Stimulated activated memory B cell treated with anti-CD40 and anti-IgM and Interleukin-4, amounts not matched to agents 10 μg/mL and 1 μg/mL and 100 μg/mL, for 72 hours (primary cell): ENCODE measurements around the gene NT5M.

ENCODE experiments used
- ATAC-seq: fragments of 150-1000 bp; cut with Tn5 transposase; 2 replicates; pipeline ENCODE4 v1.10.0; 2021
- H3K27ac Mint-ChIP-seq: one replicate; pipeline ENCODE4 v1.8.0; 2022; ENCODE audit warnings: mild to moderate bottlenecking, mixed read lengths
- H3K27me3 Mint-ChIP-seq: one replicate; pipeline ENCODE4 v1.8.0; 2022; ENCODE audit warnings: mixed read lengths
- H3K36me3 Mint-ChIP-seq: one replicate; pipeline ENCODE4 v1.8.0; 2022; ENCODE audit warnings: mixed read lengths
- H3K4me1 Mint-ChIP-seq: one replicate; pipeline ENCODE4 v1.8.0; 2022; ENCODE audit warnings: mixed read lengths
- H3K4me3 Mint-ChIP-seq: one replicate; pipeline ENCODE4 v1.8.0; 2022; ENCODE audit warnings: mild to moderate bottlenecking, moderate library complexity, mixed read lengths
- H3K9me3 Mint-ChIP-seq: one replicate; pipeline ENCODE4 v1.8.0; 2022; ENCODE audit warnings: mixed read lengths

NT5M gene

DNA sequence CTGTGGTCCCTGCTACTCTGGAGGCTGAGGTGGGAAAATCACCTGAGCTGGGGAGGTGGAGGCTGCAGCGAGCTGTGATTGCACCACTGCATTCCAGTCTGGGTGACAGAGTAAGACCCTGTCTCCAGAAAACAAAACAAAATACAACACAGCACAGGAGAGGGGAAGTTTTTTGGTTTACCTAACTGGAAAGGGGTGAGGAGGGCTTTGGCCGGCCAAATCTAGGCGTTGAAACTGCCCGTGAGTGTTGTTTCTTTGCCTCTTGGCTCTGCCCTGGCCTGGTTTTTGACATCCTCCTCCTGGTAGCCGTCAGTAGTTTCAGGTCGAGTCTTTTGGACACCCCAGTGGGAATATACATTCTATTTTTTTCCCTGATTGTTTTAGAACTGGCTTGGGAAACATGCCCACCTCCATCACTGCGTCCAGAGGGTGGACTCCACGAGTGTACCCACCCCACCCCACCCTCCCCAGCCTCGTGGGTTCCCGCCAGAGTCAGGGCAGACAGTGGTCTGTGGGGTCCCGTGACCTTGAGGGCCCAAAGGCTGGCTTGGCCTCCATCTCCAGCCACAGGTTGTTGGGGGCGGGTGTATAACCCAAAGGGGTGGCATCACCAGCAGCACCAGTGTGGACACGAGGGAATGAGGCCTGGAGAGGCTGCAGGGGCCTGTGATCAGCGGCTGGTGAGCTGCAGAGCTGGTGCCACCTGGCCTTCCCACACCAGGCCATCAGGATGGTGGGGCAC is 42.7 kb downstream of the NT5M start:
- H3K27me3 Mint-ChIP-seq, result peaks cover 10% of the 10 kb centered on the region
- H3K9me3 Mint-ChIP-seq, result no peaks in the 10 kb centered on the region
- no peaks in the 10 kb centered on the region for H3K36me3 Mint-ChIP-seq
- no peak overlapping the region for H3K27ac Mint-ChIP-seq
- ATAC-seq, result no peak
- no peak overlapping the region for H3K4me3 Mint-ChIP-seq
- H3K4me1 Mint-ChIP-seq, result no peaks in the 10 kb centered on the region

DNA sequence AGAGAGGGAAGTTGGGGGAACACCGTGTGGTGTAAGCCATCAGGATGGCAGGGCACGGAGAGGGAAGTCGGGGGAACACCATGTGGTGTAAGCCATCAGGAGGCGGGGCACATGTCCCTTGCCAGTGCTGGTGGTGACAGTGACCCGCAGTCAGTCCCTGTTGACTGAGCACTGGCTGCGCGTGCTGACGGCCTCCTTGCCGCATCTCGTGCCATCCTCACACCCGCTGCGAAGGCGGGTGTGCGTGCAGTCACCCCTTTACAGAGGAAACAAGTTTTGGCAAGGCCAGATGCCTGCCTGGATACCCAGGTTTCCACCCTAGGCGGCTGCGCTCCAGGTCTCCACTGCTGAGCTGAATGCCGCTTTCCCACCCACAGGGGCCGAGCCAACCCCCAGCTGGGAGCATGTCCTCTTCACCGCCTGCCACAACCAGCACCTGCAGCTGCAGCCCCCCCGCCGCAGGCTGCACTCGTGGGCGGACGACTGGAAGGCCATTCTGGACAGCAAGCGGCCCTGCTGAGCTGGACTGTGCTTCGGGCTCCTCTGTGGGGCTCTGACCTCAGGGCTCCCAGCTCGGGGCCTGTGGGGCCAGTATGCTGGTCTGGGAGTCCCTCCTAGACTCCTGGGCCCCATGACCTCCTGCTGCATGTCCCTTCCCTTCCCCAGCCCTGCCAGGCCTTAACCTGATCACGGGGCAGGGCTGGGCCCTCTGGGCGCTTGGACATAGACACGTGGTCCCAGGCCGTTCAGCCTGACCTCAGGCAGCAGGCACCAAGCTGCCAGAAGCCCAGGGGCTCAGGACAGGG is 43.5 kb downstream of the NT5M start:
- Mint-ChIP-seq H3K9me3 (no peaks in the 10 kb centered on the region), H3K27me3 (peaks cover 11% of the 10 kb centered on the region), H3K4me3 (no peak overlapping the region), H3K27ac (no peak overlapping the region), H3K36me3 (no peaks in the 10 kb centered on the region), H3K4me1 (no peaks in the 10 kb centered on the region)
- no peak for ATAC-seq

DNA sequence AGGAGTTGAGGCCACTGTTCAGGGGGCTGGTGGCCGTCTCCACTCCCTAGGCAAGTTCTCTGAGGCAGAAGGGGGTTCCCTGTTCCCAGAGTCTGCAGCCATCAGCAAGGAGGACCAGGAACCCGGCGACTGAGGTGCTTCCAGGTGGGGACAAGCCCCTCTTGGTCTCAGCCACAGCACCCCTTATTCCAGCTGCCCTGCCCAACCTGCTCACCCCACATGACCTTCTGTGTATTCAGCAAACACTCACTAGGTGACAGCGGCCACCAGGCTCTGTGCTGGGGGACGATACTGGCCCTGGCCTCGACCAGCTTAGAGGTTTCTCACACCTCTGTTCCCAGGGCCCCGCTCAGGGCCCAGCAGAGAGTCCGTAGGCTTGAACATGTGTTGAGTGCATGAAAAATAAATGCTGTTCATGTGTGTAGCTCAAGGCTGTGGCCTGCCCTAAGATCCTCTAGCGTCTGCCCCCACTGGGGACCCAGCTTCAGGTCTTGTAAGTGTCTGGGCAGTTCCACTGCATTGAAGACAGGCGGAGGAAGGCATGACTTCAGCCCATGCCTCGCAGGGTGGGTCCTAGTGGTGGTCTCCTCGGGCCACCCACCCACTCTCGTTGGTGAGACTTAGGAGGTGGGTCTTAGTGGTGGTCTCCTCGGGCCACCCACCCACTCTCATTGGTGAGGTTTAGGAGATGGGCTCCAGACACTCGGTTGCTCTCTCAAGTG is 44.2 kb downstream of the NT5M start:
- no peaks in the 10 kb centered on the region for H3K4me1 Mint-ChIP-seq

DNA sequence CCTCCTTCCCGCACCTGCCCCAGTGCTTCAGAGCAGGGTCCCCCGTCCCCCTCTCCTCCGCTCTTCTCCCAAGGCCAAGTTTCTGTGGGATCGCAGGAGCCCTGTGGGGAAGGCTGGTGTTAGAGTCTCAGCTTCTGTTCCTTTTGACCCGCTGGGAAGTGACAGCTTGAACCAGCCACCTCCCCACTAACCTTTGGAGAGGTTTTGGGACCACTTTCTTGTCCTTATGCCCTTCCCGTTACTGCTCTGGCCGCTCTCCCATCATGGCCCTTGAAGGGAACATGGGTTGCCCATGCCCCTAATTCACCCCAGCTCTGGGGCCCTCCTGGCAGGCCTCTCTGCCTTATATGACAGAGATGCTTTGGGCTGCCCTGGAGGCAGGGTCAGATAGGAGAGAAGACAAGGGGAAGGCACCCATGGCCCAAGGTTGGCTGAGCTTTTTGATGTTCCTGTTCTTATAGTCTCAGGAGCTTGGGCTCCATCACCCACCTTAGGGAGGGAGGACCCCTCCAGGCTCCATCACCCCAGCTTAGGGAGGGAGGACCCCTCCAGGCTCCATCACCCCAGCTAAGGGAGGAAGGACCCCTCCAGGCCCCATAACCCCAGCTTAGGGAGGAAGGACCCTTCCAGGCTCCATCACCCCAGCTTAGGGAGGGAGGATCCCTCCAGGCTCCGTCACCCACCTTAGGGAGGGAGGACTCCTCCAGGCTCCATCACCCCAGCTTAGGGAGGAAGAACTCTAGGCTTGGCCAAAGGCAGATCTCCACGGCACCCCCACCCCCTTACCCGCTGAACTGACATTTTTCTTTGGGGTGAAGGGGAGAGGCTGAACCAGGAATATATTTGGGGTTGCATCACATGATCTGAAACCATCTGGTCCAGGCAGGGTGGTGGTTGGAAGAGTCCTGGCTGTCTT is 45.0 kb downstream of the NT5M start:
- H3K4me3 Mint-ChIP-seq, result no peak overlapping the region
- no peak overlapping the region for H3K27ac Mint-ChIP-seq
- no peak for ATAC-seq

More for the DNA sequence above, 44.2 kb downstream of the NT5M start:
- H3K36me3 Mint-ChIP-seq, result no peaks in the 10 kb centered on the region
- no peaks in the 10 kb centered on the region for H3K9me3 Mint-ChIP-seq
- H3K4me3 Mint-ChIP-seq, result no peak overlapping the region
- H3K27me3 Mint-ChIP-seq, result peaks cover 18% of the 10 kb centered on the region
- H3K27ac Mint-ChIP-seq, result no peak overlapping the region
- no peak for ATAC-seq

DNA sequence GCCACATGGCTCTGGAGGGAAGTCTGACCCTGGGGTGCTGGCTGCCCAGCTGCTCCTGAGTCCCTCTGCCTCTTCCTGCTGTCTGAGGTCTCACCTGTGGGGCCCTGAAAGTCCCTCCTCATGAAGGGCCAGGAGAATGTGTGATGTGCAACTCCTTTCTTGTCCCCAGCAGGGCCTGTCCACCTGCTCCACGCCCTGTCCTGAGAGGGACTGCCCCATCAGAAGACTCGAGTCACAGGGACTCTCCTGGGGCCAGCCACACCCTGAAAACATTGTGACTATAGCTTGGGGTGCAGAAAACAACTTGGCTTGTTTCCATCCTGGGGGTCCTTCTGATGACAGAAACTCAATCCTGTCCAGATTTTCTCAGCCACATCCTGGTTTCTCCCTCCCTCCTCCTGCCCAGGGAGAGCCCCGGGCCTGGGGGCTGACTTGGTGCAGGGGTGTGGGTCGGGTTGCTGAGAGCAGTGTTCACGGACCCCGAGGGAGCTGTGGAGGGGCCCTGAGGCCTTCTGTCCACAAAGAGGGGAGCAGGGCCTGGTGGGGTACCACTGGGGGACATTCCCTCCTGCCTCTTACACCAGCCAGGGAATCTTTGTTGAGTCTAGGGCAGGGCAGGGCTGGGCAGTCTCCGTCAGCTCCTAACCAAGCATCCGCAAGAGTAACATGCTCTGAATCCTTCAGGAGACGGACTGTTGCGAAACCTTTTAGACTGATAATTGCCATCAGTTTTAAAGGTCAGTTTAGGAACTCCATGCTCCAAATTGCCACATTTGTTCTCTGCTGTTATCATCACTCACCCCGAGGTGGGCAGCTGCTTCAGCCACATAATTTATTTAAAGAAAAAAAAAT is 45.9 kb downstream of the NT5M start:
- peaks cover 33% of the 10 kb centered on the region for H3K27me3 Mint-ChIP-seq
- no peak overlapping the region for H3K27ac Mint-ChIP-seq
- H3K9me3 Mint-ChIP-seq, result no peaks in the 10 kb centered on the region
- H3K4me1 Mint-ChIP-seq, result no peaks in the 10 kb centered on the region
- no peak for ATAC-seq
- no peaks in the 10 kb centered on the region for H3K36me3 Mint-ChIP-seq
- H3K4me3 Mint-ChIP-seq, result no peak overlapping the region

More for the DNA sequence above, 45.0 kb downstream of the NT5M start:
- Mint-ChIP-seq H3K4me1 (no peaks in the 10 kb centered on the region), H3K36me3 (no peaks in the 10 kb centered on the region), H3K27me3 (peaks cover 24% of the 10 kb centered on the region), H3K9me3 (no peaks in the 10 kb centered on the region)

DNA sequence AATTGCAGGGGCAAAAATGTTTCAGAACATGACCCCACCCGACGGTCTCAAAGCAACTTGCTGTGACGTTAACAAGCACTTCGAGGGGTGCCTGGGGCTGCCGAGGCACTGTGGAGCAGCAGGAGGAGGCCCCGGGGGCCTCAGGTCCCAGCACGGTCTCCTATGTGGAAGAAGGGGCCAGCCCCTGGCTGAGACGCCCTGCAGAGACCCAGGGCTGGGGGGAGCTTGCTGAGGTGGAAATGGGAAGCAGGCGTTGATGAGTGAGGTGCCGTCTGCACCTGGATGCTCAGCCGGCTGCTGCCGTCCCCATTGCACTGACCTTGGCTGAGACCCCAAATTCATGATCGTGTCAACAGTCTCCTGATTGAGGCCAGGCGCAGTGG is 46.5 kb downstream of the NT5M start:
- Mint-ChIP-seq H3K4me3 (no peak overlapping the region), H3K27me3 (peaks cover 33% of the 10 kb centered on the region), H3K27ac (no peak overlapping the region), H3K36me3 (no peaks in the 10 kb centered on the region), H3K4me1 (no peaks in the 10 kb centered on the region), H3K9me3 (no peaks in the 10 kb centered on the region)
- ATAC-seq, result no peak

GRCh38 chr17:17350491-17351355 is 47.5 kb downstream of the NT5M start:
- H3K9me3 Mint-ChIP-seq, result no peaks in the 10 kb centered on the region
- H3K27me3 Mint-ChIP-seq, result peaks cover 33% of the 10 kb centered on the region
- no peaks in the 10 kb centered on the region for H3K4me1 Mint-ChIP-seq
- H3K36me3 Mint-ChIP-seq, result no peaks in the 10 kb centered on the region
- H3K27ac Mint-ChIP-seq, result no peak overlapping the region
- no peak overlapping the region for H3K4me3 Mint-ChIP-seq
- no peak for ATAC-seq

DNA sequence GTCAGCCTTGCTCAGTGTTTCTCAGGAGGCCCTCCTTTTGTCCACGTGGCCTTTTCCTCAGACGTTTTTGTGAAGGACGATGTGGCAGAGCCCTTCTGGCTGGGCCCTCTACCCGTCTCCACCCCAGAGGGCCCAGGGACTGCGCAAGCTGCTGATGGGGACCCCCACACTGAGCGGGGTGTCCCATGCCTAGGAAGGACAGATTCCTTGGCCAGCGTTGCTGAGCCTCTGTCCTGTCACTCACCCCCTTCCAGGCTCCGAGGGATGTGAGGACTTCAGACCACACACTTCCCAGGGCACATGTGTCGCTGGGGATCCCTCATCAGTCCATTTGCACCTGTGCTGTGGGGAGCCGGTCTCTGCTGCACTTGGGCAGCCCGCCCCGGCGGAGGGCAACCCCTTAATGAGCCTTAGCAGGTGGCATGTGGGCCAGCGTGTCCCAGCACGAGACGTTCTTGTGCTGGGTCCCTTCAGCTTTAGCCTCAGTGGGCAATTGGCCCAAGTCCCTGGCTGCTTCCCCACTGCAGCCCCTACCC is 48.3 kb downstream of the NT5M start:
- Mint-ChIP-seq H3K4me1 (no peaks in the 10 kb centered on the region), H3K27ac (no peak overlapping the region), H3K4me3 (no peak overlapping the region), H3K36me3 (no peaks in the 10 kb centered on the region), H3K27me3 (peaks cover 33% of the 10 kb centered on the region), H3K9me3 (no peaks in the 10 kb centered on the region)
- no peak for ATAC-seq

GRCh38 chr17:17351901-17352781 is 49.0 kb downstream of the NT5M start:
- Mint-ChIP-seq H3K4me1 (no peaks in the 10 kb centered on the region), H3K27ac (no peak overlapping the region), H3K36me3 (no peaks in the 10 kb centered on the region), H3K9me3 (no peaks in the 10 kb centered on the region), H3K4me3 (no peak overlapping the region), H3K27me3 (peaks cover 37% of the 10 kb centered on the region)
- no peak for ATAC-seq

DNA sequence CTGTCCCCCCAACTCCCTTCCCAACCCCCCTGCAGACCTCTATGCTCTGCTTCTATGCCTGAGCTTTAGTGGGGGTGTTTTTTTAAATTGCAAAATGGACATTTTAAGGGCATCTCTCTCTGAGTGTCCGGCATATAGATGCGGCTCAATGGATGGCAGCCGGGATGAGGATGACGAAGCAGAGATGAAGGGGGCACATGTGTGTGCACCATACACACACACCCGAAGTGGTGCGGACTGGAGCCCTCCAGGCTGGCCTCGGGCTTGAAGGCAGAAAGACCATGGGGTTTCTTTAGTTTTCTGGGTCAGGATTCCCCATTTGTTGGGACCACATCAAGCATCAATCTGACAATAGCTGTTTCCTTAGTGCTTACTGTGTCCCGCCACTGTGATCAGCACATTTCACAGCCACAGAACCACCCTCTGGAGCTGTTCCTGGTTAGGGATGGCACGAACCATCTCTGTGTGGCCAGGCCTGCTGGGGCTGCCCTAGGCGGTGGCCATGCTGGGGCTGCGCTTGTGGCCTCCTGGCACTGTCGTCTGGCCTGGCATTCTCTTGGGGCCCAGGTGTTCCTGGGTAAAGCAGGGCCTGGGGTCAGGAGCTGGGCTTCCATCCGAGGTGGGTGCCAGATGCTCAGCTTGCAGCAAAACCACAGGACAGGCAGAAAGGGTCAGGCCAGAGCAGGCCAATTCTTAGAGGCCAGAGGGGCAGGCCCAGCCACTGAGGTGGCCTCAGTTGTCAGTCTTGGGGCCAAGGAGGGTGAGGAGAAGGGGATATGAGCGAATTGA is 49.9 kb downstream of the NT5M start:
- ATAC-seq, result no peak
- Mint-ChIP-seq H3K4me1 (no peaks in the 10 kb centered on the region), H3K4me3 (no peak overlapping the region), H3K36me3 (no peaks in the 10 kb centered on the region), H3K27me3 (peaks cover 39% of the 10 kb centered on the region), H3K9me3 (no peaks in the 10 kb centered on the region), H3K27ac (no peak overlapping the region)

GRCh38 chr17:17353625-17354484 is 50.7 kb downstream of the NT5M start:
- no peak overlapping the region for H3K4me3 Mint-ChIP-seq
- H3K9me3 Mint-ChIP-seq, result peaks cover 3% of the 10 kb centered on the region
- H3K36me3 Mint-ChIP-seq, result no peaks in the 10 kb centered on the region
- H3K4me1 Mint-ChIP-seq, result no peaks in the 10 kb centered on the region
- no peak overlapping the region for H3K27ac Mint-ChIP-seq
- H3K27me3 Mint-ChIP-seq, result peaks cover 33% of the 10 kb centered on the region
- ATAC-seq, result no peak
